SW 1271 (cell line): Measurements from ENCODE around the gene CREB3L2.
"Not testable (repeated sequence)": the region's sequence is repeated elsewhere in the genome, so short reads cannot be mapped to it uniquely, and the experiment has no call there.

Experiments used
- DNase-seq, 2 experiments: peaks; one replicate each; lab custom pipeline; 2025; lab: John Stamatoyannopoulos, UW

CREB3L2 gene

DNA sequence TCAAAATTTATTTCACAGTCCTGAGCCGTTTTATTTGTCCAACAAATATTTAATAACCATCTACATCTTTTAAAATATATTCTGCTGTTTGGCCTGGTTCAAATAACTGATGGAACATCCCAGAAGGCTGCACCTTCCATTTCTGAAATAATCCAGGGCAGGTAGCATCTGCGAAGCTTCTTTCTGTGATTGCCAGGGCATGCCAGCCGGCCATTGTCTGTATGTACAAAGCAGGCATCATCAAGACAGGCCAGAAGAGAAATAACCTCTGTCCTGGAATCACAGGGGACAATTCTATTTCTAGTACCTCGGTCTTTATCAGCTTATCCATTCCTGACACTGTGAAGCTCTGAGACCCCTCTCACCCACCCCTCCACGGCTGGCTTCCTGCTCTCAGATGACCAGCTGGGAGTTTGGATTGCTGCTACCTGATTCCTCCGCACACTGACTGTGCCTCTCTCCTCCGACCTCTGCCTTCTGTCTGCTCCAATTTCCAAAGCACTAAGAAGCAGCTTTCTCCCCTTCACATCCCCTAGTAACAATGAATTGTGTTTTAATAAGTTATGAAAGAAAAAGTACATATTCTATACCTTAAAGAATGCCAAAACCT is 163.1 kb downstream of the CREB3L2 start:
- no peak for DNase-seq

DNA sequence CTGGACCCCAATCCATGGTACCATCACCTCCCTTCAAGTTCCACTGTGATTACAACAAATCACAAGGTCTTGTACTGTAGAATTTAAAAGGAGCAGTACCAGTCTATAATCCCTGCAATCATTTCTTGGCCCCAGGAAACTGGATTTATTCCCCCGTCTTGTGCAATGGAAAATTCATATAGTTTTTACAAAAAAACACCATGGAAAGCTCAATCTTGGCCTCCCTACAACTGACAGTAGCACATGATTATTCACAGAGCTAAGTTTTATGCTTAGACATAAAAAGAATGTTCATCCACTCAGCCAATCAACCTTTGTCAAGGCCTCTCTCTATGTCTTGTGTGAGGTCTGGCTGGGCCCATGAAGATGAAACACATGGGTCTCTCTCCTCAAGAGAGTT is 165.3 kb downstream of the CREB3L2 start:
- DNase-seq = no peak

DNA sequence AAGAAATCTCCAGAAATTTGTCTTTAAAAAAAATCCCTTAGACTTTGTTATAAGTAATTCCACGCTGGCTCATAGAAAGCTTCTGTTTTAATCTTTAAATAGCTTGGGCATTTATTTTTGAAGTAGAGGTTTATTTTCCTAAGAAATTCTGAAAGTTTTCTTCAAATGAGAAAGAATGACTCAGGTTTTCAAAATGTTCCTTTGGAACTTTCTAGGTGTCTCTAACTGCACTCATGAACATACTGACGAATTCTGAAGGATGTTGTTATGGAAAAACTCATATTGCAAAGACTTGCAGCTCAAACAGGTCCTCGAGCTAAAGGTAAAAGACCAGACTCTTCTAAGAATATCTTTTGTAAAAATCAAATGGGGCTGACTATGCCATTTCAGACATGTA is 165.8 kb downstream of the CREB3L2 start:
- DNase-seq = no peak

DNA sequence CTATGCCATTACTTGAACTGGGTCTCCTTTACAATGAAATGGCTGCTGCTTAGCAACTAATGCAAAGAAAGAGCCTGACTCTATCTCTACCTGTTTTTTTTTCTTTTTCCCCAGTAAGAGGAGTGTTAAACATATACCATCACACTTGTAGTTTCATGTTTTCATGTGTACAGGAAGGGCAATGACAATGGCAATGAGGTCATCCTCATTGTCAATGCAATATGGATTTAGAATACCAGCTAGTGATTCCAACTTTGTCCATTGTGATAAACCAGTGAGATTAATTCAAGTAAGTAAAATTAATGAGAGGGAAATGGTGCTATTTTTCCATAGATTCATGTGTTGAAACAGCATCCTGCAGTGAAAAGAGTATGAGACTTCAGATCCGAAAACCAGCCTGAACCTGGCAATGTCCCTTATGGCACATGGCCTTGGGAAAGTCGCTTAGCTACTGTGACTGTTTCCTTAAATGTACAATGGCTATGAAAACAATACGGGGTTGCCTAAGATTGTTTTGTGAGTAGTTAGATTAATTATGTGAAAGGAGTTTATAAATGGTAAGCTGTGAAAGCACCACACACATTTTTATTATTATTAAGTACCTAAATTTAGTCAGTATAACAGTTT is 166.3 kb downstream of the CREB3L2 start:
- DNase-seq = no peak

DNA sequence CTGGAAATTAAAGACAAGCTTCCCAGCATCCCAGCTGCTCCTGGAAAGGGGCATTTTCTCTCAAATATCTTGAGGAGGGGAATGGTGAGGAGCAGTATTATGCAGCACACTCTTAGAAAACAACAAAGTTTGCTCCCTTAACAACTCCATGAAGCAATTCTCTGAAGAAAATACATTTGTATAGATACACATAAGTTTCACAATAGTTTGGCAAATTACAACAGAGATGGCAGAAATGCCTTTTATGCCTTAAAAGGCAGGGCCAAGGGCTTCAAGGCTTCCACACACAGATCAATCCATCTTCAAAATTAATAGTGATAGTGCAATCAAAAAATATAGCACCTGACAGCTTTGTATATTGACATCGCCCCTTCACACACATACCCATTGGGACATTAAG is 167.3 kb downstream of the CREB3L2 start:
- DNase-seq = no peak

DNA sequence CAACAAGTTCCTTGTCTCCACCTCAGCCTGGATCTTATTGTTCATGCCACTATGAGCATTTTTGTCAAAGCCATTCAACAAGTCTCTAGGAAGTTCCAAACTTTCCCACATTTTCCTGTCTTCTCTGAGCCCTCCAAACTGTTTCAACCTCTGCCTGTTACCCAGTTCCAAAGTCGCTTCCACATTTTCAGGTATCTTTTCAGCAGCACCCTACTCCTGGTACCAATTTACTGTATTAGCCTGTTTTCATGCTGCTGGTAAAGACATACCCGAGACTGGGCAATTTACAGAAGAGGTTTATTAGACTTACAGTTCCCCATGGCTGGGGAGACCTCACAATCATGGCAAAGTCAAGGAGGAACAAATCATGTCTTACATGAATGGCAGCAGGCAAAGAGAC is 168.9 kb downstream of the CREB3L2 start:
- not testable (repeated sequence) for DNase-seq

DNA sequence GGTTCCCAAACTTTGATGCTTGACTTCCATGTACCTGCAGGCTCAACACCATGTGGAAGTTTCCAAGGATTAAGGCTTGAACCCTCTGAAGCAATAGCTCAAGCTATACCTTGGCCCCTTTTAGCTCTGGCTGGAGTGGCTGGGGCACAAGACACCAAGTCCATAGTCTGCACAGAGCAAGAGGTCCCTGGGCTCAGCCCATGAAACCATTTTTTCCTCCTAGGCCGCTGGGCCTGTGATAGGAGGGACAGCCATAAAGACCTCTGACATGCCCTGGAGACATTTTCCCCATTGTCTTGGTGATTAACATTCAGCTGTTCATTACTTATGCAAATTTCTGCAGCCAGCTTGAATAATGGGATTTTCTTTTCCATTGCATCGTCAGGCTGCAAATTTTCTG is 169.5 kb downstream of the CREB3L2 start:
- no peak for DNase-seq

DNA sequence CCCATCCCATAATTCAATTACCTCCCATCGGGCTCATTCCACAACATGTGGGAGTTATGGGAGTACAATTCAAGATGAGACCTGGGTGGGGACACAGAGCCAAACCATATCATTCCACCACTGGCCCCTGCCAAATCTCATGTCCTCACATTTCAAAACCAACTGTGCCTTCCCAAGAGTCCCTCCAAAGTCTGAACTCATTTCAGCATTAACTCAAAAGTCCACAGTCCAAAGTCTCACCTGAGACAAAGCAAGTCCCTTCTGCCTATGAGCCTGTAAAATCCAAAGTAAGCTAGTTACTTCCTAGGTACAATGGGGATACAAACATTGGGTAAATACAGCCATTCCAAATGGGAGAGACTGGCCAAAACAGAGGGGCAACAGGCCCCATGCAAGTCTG is 170.3 kb downstream of the CREB3L2 start:
- not testable (repeated sequence) for DNase-seq

DNA sequence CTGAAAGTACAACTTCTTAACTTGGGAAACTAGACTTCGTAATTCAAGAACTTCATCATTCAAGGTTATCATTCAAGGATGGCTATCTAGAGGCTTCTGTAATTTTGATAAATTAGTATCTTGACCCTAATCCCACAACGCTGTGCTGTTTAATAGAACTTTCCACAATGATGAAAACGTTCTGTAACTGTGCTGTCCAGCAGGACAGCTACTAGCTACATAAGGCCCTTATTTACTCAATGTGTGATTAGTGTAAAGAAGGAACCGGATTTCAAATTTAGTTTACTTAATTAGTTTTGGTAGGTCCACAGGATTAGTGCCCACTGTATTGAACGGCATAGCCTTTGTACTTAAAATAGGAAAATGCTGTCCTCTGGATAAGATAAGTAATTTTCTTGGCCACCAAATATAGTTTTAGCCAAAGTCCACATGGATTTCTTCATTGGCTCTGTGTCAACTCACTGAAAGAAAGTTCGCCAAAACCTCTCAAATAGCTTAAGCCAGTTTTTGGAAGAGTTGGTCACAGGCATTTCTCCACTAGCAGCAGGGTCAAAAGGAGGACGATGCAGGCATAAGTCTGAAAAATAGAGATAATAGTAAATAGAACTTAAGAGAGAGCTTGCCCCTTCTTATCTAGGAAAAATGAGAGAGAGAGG is 172.4 kb downstream of the CREB3L2 start:
- no peak for DNase-seq

DNA sequence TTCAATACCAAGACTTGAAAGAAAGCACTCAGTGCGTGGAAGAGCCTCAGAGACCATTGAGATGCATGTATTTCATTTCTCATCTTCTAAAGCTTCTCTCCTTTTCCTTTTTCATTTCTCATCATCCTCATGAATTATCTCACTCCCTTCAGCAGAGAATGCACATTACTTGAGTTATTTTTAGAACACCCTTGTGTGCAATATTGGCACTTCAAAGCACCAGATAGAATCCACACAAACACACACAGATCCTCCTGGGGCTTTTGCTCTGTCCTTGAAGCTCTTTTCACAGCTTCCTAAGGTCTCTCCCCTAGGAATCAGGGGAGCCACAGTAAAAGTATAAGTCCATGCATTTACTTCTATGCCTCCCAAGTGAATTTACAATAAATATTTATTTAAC is 173.4 kb downstream of the CREB3L2 start:
- no peak for DNase-seq

DNA sequence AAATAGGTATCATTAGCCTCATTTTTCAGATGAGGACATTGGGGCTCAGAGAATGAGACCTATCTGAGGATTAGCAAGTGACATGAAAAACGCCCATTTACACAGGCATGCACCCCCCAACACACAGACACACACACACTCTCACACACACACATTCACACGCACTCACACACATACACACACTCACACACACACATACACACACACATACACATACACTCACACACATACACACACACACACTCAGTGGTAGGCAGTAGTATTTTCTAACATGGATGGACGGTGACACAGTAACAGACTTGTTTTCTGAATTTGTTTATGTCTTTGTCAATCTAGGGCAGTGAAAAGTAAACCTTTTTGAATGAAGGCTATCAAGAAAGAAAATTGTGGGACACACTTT is 176.4 kb downstream of the CREB3L2 start:
- DNase-seq = no peak
